ENCODE results near the gene RBBP8NL.

RBBP8NL gene

DNA sequence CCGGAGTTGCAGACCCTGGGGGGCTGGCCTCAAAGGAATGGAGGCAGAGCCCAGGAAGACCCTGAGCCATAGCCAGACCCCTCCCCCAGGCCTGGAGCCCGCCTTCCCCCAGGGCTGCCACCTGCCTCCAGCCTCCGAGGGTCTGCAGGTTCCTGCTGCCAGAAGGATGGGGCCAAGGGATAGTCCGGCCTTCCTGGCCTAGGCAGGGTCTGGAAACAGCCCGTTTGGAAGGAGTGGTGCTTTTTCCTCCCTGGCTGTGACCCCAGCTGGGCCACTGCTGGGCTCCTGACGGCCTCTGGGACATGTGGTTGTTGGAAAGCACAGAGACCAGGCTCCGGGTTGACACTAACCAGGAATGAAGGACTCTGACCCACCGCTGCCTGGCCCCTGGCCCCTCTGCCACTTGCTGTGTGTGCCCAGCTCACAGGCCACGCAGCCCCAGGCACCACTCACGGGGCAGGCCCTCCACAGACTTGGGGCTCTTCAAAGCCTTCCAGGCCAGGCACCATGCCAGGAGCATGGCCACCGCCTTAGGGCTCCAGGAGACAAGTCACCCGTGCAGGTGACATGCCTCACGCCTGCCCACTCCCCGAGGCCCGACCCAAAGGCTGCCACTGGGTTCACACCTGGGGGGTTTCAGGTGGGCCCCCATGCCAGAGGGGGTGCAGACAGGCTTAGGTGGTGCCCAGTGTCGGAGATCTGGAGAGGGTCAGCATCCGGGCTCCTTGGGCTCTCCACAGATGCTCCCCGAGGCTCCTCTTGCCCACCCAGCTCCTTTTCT, 56.3 kb downstream of the RBBP8NL start:
- TF ChIP-seq, protein P1, sequence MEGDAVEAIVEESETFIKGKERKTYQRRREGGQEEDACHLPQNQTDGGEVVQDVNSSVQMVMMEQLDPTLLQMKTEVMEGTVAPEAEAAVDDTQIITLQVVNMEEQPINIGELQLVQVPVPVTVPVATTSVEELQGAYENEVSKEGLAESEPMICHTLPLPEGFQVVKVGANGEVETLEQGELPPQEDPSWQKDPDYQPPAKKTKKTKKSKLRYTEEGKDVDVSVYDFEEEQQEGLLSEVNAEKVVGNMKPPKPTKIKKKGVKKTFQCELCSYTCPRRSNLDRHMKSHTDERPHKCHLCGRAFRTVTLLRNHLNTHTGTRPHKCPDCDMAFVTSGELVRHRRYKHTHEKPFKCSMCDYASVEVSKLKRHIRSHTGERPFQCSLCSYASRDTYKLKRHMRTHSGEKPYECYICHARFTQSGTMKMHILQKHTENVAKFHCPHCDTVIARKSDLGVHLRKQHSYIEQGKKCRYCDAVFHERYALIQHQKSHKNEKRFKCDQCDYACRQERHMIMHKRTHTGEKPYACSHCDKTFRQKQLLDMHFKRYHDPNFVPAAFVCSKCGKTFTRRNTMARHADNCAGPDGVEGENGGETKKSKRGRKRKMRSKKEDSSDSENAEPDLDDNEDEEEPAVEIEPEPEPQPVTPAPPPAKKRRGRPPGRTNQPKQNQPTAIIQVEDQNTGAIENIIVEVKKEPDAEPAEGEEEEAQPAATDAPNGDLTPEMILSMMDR (IDR thresholded peaks at IDR 0.05; ENCODE audit: low read length, missing control alignments): no peak
- H3K4me3 ChIP-seq (replicated peaks; ENCODE audit: low read depth, low read length): no peak overlapping the region
- no peak for DNase-seq (ENCODE audit: low read depth)

GRCh38 chr20:62370115-62370806, 57.1 kb downstream of the RBBP8NL start:
- TF ChIP-seq, protein P1 (IDR thresholded peaks at IDR 0.05; ENCODE audit: low read length, missing control alignments): no peak
- no peak overlapping the region for H3K4me3 ChIP-seq (replicated peaks; ENCODE audit: low read depth, low read length)
- DNase-seq (ENCODE audit: low read depth): peak; percentile 75

DNA sequence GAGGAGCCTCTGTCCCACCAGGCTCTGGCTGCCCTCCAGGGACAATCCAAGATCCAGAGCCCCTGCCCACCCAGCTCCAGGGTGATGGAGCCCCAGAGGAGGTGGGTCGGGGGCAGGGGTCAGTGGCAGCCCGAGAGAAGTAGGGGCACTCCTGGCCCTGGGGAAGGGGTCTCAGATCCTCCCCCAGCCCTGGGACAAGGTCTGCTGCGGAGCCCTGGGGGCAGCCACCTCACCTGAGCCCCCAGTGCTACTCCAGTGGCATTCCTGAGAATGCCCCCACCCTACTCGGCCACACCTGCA, 57.6 kb downstream of the RBBP8NL start:
- TF ChIP-seq, protein P1 (IDR thresholded peaks at IDR 0.05; ENCODE audit: low read length, missing control alignments): no peak
- no peak overlapping the region for H3K4me3 ChIP-seq (replicated peaks; ENCODE audit: low read depth, low read length)
- DNase-seq (ENCODE audit: low read depth): no peak

- TF ChIP-seq, protein P1 (IDR thresholded peaks at IDR 0.05; ENCODE audit: low read length, missing control alignments): peak; percentile 19
- peak; percentile 51 for DNase-seq (ENCODE audit: low read depth)
- H3K4me3 ChIP-seq (replicated peaks; ENCODE audit: low read depth, low read length): no peak overlapping the region
Measured at GRCh38 chr20:62368976-62369814, 58.1 kb downstream of the RBBP8NL start.

GRCh38 chr20:62368392-62368975, 58.9 kb downstream of the RBBP8NL start:
- TF ChIP-seq, protein P1 (IDR thresholded peaks at IDR 0.05; ENCODE audit: low read length, missing control alignments): no peak
- no peak for DNase-seq (ENCODE audit: low read depth)
- no peak overlapping the region for H3K4me3 ChIP-seq (replicated peaks; ENCODE audit: low read depth, low read length)

DNA sequence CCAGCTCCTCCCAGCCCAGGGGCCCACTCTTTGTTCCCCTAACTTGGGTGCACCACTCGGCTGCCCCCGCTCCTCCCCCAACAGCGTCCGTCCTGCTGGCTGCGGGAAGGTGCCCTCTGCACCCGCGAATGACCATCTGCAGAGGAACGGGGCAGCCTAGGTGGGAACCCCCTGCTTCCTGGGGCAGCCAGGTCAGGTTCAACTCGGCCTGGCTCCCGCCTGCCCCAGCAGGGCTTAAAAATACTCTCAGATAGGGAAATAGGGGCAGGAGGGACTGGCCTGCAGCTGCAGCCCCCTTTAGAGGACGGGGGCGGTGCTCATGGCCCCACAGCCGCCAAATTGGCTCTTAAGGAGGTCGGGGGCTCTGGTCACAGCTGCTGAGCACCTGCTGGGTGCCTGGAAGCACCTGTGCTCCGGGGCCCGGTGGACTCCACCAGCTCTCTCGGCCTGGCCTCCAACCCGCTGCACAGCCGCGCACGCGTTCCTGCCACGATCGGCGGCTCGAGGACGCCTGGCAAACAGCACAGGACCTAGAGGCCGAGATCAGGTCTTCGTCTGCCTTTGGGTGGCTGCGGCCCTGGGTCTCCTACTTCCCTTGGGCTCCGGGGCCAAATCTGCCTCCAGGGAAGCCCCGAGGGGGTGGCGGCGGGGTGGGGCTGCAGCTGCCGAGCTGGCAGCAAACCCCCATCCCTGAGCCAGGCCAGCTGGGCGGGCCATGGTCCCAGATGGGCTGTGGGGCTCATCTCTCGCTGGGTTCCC, 59.5 kb downstream of the RBBP8NL start:
- DNase-seq (ENCODE audit: low read depth): no peak
- TF ChIP-seq, protein P1 (IDR thresholded peaks at IDR 0.05; ENCODE audit: low read length, missing control alignments): no peak
- no peak overlapping the region for H3K4me3 ChIP-seq (replicated peaks; ENCODE audit: low read depth, low read length)
